ENCODE results near the gene ADGRD2. TPM values are rescaled to one million over a fixed set of nuclear protein-coding genes. Genes with fewer than 3 reads are reported as not detected.

ADGRD2 gene
- total RNA-seq, 1 experiment from 2014 or later, result not detected

DNA sequence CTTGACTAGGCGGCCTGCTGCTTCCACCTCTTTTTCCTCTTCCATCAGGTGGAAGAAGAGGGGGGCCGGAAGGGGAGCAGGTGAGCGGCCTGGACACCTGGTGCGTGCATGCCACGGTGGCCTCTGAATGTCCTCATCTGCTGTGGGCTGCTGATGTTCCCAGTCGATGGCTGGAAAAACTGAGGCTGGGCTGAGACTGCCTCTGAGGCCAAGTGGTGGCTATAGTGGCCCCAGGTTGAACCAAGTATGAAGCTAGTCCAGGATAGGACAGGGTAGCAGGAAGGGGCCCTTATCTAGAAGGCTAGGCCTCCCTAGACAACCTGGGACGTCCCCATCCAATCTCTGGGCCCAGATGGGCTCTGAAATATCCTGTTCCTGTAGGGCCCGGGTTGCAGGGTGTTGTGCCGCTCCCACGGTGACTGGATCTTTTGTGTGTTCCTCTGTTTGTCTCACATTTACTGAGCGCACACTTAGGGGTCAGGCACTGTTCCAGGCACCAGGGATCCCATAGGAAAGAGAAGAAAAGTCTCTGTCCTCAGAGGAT, 57.7 kb downstream of the ADGRD2 start:
- POLR2A ChIA-PET, result no interaction called here
- ATAC-seq (no peak), DNase-seq (ENCODE audit: low read depth, low spot score) (no peak)
- H3K4me3 ChIP-seq (ENCODE audit: low read depth in 2 of 2, low read length in 2 of 2), result no peak overlapping the region
- no peak overlapping the region for H3K27ac ChIP-seq (ENCODE audit: low read length)
- H3K4me1 ChIP-seq (ENCODE audit: control insufficient read depth, insufficient read depth, low read length), result peaks cover 4% of the 10 kb centered on the region; the same call in 1 of the 2 replicates
- H3K27me3 ChIP-seq (ENCODE audit: control insufficient read depth, insufficient read depth, low read length), result no peaks in the 10 kb centered on the region; the same call in 1 of the 2 replicates
- intact Hi-C loops (cut with micrococcal nuclease; ENCODE audit: unreplicated experiment) (no loop called here), in situ Hi-C loops (cut with HindIII; ENCODE audit: low pct_unique_long_range_greater_than_20kb, low sequenced_read_pairs) (no loop called here)
- CTCF ChIA-PET, result no interaction called here
- no peak for TF ChIP-seq REST (IDR thresholded peaks at IDR 0.05; ENCODE audit: insufficient read depth in 1 of 2, low read depth in 2 of 2, low read length in 1 of 2)
- TF ChIP-seq, protein P1, sequence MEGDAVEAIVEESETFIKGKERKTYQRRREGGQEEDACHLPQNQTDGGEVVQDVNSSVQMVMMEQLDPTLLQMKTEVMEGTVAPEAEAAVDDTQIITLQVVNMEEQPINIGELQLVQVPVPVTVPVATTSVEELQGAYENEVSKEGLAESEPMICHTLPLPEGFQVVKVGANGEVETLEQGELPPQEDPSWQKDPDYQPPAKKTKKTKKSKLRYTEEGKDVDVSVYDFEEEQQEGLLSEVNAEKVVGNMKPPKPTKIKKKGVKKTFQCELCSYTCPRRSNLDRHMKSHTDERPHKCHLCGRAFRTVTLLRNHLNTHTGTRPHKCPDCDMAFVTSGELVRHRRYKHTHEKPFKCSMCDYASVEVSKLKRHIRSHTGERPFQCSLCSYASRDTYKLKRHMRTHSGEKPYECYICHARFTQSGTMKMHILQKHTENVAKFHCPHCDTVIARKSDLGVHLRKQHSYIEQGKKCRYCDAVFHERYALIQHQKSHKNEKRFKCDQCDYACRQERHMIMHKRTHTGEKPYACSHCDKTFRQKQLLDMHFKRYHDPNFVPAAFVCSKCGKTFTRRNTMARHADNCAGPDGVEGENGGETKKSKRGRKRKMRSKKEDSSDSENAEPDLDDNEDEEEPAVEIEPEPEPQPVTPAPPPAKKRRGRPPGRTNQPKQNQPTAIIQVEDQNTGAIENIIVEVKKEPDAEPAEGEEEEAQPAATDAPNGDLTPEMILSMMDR (IDR thresholded peaks at IDR 0.05), result no peak
- no peak for TF ChIP-seq TCF7L2 (IDR thresholded peaks at IDR 0.05; ENCODE audit: low read depth, low read length)
- no peak for TF ChIP-seq POLR2AphosphoS5 (IDR thresholded peaks at IDR 0.05; ENCODE audit: low read depth, low read length)
- no peak for TF ChIP-seq SIN3A (IDR thresholded peaks at IDR 0.05; ENCODE audit: borderline replicate concordance, insufficient read depth, low read depth, low read length)
- H3K36me3 ChIP-seq (ENCODE audit: control insufficient read depth, insufficient read depth, low read length), result no peaks in the 10 kb centered on the region; the same call in 1 of the 2 replicates
- no TSS peak for BruUV-seq (replicated peaks)
- H3K9me3 ChIP-seq (ENCODE audit: control insufficient read depth, insufficient read depth, low read depth, low read length), result no peaks in the 10 kb centered on the region

- ChIA-PET CTCF (no interaction called here), POLR2A (no interaction called here)
- ATAC-seq, result peak; percentile 7; the same call in 1 of the 2 replicates
- in situ Hi-C loops (cut with HindIII; ENCODE audit: low pct_unique_long_range_greater_than_20kb, low sequenced_read_pairs) (no loop called here), intact Hi-C loops (cut with micrococcal nuclease; ENCODE audit: unreplicated experiment) (loop anchor here (10.0 kb wide), 1 partner anchor 96 kb away; the partner anchor contains the start of gene PSMB7)
- Histone ChIP-seq H3K4me1 (ENCODE audit: control insufficient read depth, insufficient read depth, low read length) (peaks cover 11% of the 10 kb centered on the region; the same call in 1 of the 2 replicates), H3K27ac (ENCODE audit: low read length) (no peak overlapping the region), H3K9me3 (ENCODE audit: control insufficient read depth, insufficient read depth, low read depth, low read length) (no peaks in the 10 kb centered on the region), H3K4me3 (ENCODE audit: low read depth in 2 of 2, low read length in 2 of 2) (no peak overlapping the region), H3K36me3 (ENCODE audit: control insufficient read depth, insufficient read depth, low read length) (no peaks in the 10 kb centered on the region; the same call in 1 of the 2 replicates), H3K27me3 (ENCODE audit: control insufficient read depth, insufficient read depth, low read length) (no peaks in the 10 kb centered on the region)
- TF ChIP-seq POLR2AphosphoS5 (IDR thresholded peaks at IDR 0.05; ENCODE audit: low read depth, low read length) (no peak), TCF7L2 (IDR thresholded peaks at IDR 0.05; ENCODE audit: low read depth, low read length) (no peak), REST (IDR thresholded peaks at IDR 0.05; ENCODE audit: insufficient read depth in 1 of 2, low read depth in 2 of 2, low read length in 1 of 2) (no peak), SIN3A (IDR thresholded peaks at IDR 0.05; ENCODE audit: borderline replicate concordance, insufficient read depth, low read depth, low read length) (no peak)
- TF ChIP-seq, protein P1 (IDR thresholded peaks at IDR 0.05), result no peak
- DNase-seq (ENCODE audit: low read depth, low spot score), result no peak
- no TSS peak for BruUV-seq (replicated peaks)
Measured at GRCh38 chr9:124510650-124511425, 60.6 kb downstream of the ADGRD2 start.

Data from Panc1 (cell line).